Measurements from ENCODE around the gene MCM10.

Gene MCM10

GRCh38 chr10:13189961-13190360, 28.6 kb downstream of the MCM10 start:
- no peaks in the 10 kb centered on the region for H3K9me2 ChIP-seq (replicated peaks; ENCODE audit: insufficient read depth, low read length)
- TF ChIP-seq CTCF (IDR thresholded peaks at IDR 0.05; ENCODE audit: low read length) (no peak), EZH2 (optimal IDR thresholded peaks at IDR 0.05; ENCODE audit: low read depth, low read length) (no peak), EZH2phosphoT487 (IDR thresholded peaks at IDR 0.05; ENCODE audit: low read length) (no peak)
- no peak overlapping the region for H3K9ac ChIP-seq (ENCODE audit: low read length)
- no peak overlapping the region for H3K4me2 ChIP-seq (ENCODE audit: low read depth, low read length)
- H4K20me1 ChIP-seq (ENCODE audit: insufficient read depth, low read length) = no peaks in the 10 kb centered on the region
- H3K36me3 ChIP-seq (replicated peaks; ENCODE audit: insufficient read depth, low read length) = no peaks in the 10 kb centered on the region; the same call in 1 of the 2 replicates
- no peaks in the 10 kb centered on the region for H3K27me3 ChIP-seq (replicated peaks; ENCODE audit: insufficient read depth, low read length)
- no peaks in the 10 kb centered on the region for H3K4me1 ChIP-seq (ENCODE audit: low read length)
- H2AFZ ChIP-seq (ENCODE audit: low read length) = no peak overlapping the region
- no peaks in the 10 kb centered on the region for H3K9me3 ChIP-seq (replicated peaks; ENCODE audit: insufficient read depth, low read length)
- DNase-seq = no peak
- H3K27ac ChIP-seq (ENCODE audit: low read length) = no peak overlapping the region
- no peak overlapping the region for H3K4me3 ChIP-seq (ENCODE audit: low read length)
- H3F3A ChIP-seq (ENCODE audit: insufficient read depth, low read length) = no peaks in the 10 kb centered on the region
- H3K79me2 ChIP-seq (ENCODE audit: low read length) = no peaks in the 10 kb centered on the region

- TF ChIP-seq EZH2phosphoT487 (IDR thresholded peaks at IDR 0.05; ENCODE audit: low read length) (no peak), CTCF (IDR thresholded peaks at IDR 0.05; ENCODE audit: low read length) (no peak), EZH2 (optimal IDR thresholded peaks at IDR 0.05; ENCODE audit: low read depth, low read length) (no peak)
- Histone ChIP-seq H3K36me3 (replicated peaks; ENCODE audit: insufficient read depth, low read length) (no peaks in the 10 kb centered on the region; the same call in 1 of the 2 replicates), H3K9ac (ENCODE audit: low read length) (no peak overlapping the region), H3K9me2 (replicated peaks; ENCODE audit: insufficient read depth, low read length) (no peaks in the 10 kb centered on the region), H3K27ac (ENCODE audit: low read length) (no peak overlapping the region), H3K4me3 (ENCODE audit: low read length) (no peak overlapping the region), H3K4me1 (ENCODE audit: low read length) (no peaks in the 10 kb centered on the region), H2AFZ (ENCODE audit: low read length) (no peak overlapping the region), H3K9me3 (replicated peaks; ENCODE audit: insufficient read depth, low read length) (no peaks in the 10 kb centered on the region), H4K20me1 (ENCODE audit: insufficient read depth, low read length) (no peaks in the 10 kb centered on the region), H3K79me2 (ENCODE audit: low read length) (no peaks in the 10 kb centered on the region), H3F3A (ENCODE audit: insufficient read depth, low read length) (no peaks in the 10 kb centered on the region), H3K4me2 (ENCODE audit: low read depth, low read length) (no peak overlapping the region), H3K27me3 (replicated peaks; ENCODE audit: insufficient read depth, low read length) (no peaks in the 10 kb centered on the region)
- no peak for DNase-seq
Observed at GRCh38 chr10:13190816-13191215, 29.5 kb downstream of the MCM10 start.

- Histone ChIP-seq H3K9me3 (replicated peaks; ENCODE audit: insufficient read depth, low read length) (no peaks in the 10 kb centered on the region), H3K9me2 (replicated peaks; ENCODE audit: insufficient read depth, low read length) (no peaks in the 10 kb centered on the region), H3K4me2 (ENCODE audit: low read depth, low read length) (no peak overlapping the region), H4K20me1 (ENCODE audit: insufficient read depth, low read length) (no peaks in the 10 kb centered on the region), H3K4me3 (ENCODE audit: low read length) (no peak overlapping the region), H3F3A (ENCODE audit: insufficient read depth, low read length) (no peaks in the 10 kb centered on the region), H3K9ac (ENCODE audit: low read length) (no peak overlapping the region), H3K27me3 (replicated peaks; ENCODE audit: insufficient read depth, low read length) (no peaks in the 10 kb centered on the region), H3K36me3 (replicated peaks; ENCODE audit: insufficient read depth, low read length) (no peaks in the 10 kb centered on the region; the same call in 1 of the 2 replicates), H3K27ac (ENCODE audit: low read length) (no peak overlapping the region), H3K4me1 (ENCODE audit: low read length) (no peaks in the 10 kb centered on the region), H3K79me2 (ENCODE audit: low read length) (no peaks in the 10 kb centered on the region), H2AFZ (ENCODE audit: low read length) (no peak overlapping the region)
- TF ChIP-seq EZH2phosphoT487 (IDR thresholded peaks at IDR 0.05; ENCODE audit: low read length) = no peak
- no peak for TF ChIP-seq EZH2 (optimal IDR thresholded peaks at IDR 0.05; ENCODE audit: low read depth, low read length)
- TF ChIP-seq CTCF (IDR thresholded peaks at IDR 0.05; ENCODE audit: low read length) = no peak
- DNase-seq = no peak
Observed at GRCh38 chr10:13191362-13191761, 30.0 kb downstream of the MCM10 start.

Measured in MM.1S (cell line).